Mucosa of descending colon (tissue), 3 donors: Measurements from ENCODE around the gene GPATCH1. TPM values are rescaled to one million over a fixed set of nuclear protein-coding genes. Genes with fewer than 3 reads are reported as not detected.

Source experiments
- ATAC-seq: fragments of 200-7000 bp; cut with Tn5 transposase; one replicate; pipeline ENCODE4 v1.9.1; 2020; ENCODE audit warnings: mild to moderate bottlenecking, moderate library complexity
- DNase-seq, 3 donors: peaks; one replicate each; pipeline ENCODE4 v3.0.0-alpha.2; 2020
- H3K36me3 ChIP-seq: fragments of 200-600 bp; one replicate; pipeline ENCODE4 v1.8.0; 2021; ENCODE audit warnings: low read depth, mild to moderate bottlenecking
- H3K4me1 ChIP-seq: fragments of 200-600 bp; one replicate; pipeline ENCODE4 v1.8.0; 2021; ENCODE audit warnings: low read depth, mild to moderate bottlenecking
- H3K4me3 ChIP-seq: fragments of 200-600 bp; one replicate; pipeline ENCODE4 v1.8.0; 2021; ENCODE audit warnings: mild to moderate bottlenecking
- H3K9me3 ChIP-seq: fragments of 200-600 bp; one replicate; pipeline ENCODE4 v1.8.0; 2021; ENCODE audit warnings: mild to moderate bottlenecking
- intact Hi-C, 2 donors: fragments of 100-400 bp; cut with DNase I in 1 of 2; cut with micrococcal nuclease in 1 of 2; formaldehyde crosslinking; loops; one replicate each; pipeline versions ENCODE4 v1.11.0 to v1.11.1; 2022; cut with DNase I, micrococcal nuclease
- total RNA-seq, 3 donors: library from RNA; stranded (reverse); fragmentation: NEBNext Ultra II Directional in 2 of 3; extraction: Animal tissue kit (Norgen Biotek cat#: 25700) in 2 of 3; gene quantifications; one replicate each; pipeline versions ENCODE4 v1.2.1 to v1.2.4, GENCODE V29; 2021 to 2023
- TF ChIP-seq, protein P1 (sequence below): fragments of 200-600 bp; IDR thresholded peaks from one replicate; pipeline ENCODE4 v1.8.0; 2022; ENCODE audit warnings: antibody characterized with exemption, mild to moderate bottlenecking
- donor health status: DM: no; HTN: no; CAD: no; lungs with moderate emphysema.
- donor health status: DM: no; HTN: no; CAD: no.
- donor health status: DM: no; HTN: yes; CAD: no.

The GPATCH1 gene
- total RNA-seq, 3 donors from 2014 or later: 11.9 to 12.4 (median 11.9) TPM

DNA sequence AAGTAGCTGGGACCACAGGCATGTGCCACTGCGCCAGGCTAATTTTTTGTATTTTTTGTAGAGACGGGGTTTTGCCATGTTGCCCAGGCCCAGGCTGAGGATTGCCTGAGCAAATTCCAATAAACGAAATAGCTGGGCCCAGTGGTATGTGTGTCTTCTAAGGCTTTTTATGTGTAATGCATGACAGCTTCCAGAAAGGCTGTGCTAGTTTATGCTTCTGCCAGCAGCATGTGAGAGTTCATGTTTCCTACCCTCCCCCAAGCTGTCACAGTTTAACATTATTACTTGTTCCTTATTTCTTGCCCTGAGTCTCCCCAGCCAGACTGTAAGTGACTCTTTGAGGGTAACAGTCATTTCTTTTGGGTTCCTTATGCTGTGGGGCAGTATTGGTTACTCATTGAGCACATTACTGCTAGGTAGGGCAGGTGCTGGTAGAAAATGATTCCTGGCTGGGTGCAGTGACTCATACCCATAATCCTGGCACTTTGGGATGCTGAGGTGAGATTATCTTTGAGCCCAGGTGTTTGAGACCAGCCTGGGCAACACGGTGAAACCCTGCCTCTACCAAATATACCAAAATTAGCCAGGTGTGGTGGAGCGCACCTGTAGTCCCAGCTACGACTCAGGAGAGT, 13.6 kb downstream of the GPATCH1 start:
- Histone ChIP-seq H3K9me3 (no peaks in the 10 kb centered on the region), H3K4me3 (no peak overlapping the region), H3K4me1 (no peaks in the 10 kb centered on the region), H3K36me3 (peaks cover 8% of the 10 kb centered on the region)
- ATAC-seq: peak; percentile 89
- intact Hi-C loops: no loop called here
- no peak for DNase-seq
- TF ChIP-seq, protein P1, sequence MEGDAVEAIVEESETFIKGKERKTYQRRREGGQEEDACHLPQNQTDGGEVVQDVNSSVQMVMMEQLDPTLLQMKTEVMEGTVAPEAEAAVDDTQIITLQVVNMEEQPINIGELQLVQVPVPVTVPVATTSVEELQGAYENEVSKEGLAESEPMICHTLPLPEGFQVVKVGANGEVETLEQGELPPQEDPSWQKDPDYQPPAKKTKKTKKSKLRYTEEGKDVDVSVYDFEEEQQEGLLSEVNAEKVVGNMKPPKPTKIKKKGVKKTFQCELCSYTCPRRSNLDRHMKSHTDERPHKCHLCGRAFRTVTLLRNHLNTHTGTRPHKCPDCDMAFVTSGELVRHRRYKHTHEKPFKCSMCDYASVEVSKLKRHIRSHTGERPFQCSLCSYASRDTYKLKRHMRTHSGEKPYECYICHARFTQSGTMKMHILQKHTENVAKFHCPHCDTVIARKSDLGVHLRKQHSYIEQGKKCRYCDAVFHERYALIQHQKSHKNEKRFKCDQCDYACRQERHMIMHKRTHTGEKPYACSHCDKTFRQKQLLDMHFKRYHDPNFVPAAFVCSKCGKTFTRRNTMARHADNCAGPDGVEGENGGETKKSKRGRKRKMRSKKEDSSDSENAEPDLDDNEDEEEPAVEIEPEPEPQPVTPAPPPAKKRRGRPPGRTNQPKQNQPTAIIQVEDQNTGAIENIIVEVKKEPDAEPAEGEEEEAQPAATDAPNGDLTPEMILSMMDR: no peak

DNA sequence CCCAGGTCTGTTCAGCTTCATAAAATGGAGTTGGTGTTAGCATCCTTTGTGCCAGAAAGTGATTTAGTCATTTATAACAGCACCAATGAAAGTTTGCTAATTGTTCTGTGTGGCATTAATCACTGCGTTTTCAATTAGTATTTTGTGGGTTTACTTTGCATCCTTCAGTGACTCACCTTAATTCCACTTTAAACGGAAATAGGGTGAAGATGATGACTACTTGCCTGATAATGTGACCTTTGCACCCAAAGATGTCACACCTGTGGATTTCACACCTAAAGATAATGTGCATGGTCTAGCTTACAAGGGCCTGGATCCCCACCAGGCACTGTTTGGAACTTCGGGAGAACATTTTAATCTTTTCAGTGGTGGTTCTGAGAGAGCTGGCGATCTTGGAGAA, 15.0 kb downstream of the GPATCH1 start:
- Histone ChIP-seq H3K4me1 (no peaks in the 10 kb centered on the region), H3K4me3 (no peak overlapping the region), H3K36me3 (peaks cover 8% of the 10 kb centered on the region), H3K9me3 (no peaks in the 10 kb centered on the region)
- DNase-seq: no peak
- peak; percentile 45 for ATAC-seq
- TF ChIP-seq, protein P1: no peak
- intact Hi-C loops: no loop called here

DNA sequence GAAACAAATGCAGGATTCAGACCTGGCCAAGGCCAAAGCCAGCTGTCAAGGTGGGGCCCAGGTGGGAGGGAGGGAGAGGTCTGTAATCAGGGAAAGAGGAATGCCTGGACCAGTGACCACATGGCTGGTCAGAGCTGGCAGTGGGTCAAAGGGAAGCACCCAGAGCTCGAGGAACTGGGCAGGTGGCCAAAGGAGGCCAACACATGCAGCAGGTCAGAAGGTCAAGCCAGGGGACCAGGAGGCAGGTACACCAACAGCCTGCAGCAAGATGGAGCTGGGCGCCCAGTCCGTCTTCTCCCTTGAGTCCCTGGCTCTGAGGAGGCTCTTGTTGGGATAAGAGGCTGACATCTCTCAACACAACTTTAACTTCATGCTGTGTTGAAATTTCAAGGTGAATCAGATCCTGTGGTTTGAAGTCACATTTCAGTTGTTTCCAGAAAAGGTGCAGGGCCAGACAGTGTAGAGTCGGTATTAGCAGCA, 17.1 kb downstream of the GPATCH1 start:
- peak; percentile 33 to 62 (median 46) for DNase-seq
- peaks cover 8% of the 10 kb centered on the region for H3K36me3 ChIP-seq
- H3K9me3 ChIP-seq: no peaks in the 10 kb centered on the region
- no peak overlapping the region for H3K4me3 ChIP-seq
- intact Hi-C loops: no loop called here
- no peak for ATAC-seq
- H3K4me1 ChIP-seq: no peaks in the 10 kb centered on the region
- TF ChIP-seq, protein P1: no peak

DNA sequence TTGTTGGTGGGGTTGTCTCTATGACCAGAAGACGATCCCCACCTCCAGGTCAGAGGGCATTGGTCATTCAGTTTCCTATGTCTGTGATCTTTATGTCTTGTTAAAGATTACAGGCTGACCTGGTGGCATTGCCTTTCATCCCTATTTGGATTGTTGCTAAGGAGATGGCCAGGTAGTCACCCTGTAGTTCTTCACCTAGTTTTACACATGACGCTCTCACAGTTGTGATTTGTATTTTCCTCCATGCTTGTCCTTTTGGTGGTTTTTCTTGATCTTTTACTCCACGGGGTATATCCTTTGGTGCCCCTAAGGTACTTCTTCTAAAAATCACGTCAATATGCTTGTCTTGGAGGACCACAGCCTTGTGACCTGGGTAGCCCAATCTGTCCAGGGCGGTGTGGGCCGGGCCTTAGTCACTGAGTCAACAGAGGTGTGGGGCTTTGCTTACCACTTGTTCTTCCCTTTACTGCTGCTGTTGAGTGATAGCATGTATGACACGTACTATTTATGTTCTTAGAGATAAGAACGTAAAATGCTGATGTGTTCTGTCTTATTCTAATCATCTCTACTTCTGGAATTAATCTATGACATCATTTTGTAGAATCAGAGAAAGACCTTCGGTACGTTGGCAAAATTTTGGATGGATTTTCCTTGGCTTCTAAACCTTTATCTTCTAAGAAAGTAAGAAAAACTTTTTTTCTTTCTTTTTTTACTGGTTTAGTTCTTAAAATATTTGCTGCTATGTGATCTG, 20.1 kb downstream of the GPATCH1 start:
- no peak overlapping the region for H3K4me3 ChIP-seq
- no peaks in the 10 kb centered on the region for H3K4me1 ChIP-seq
- no peaks in the 10 kb centered on the region for H3K9me3 ChIP-seq
- DNase-seq (peak; percentile 80 to 84 (median 83)), ATAC-seq (peak; percentile 99)
- TF ChIP-seq, protein P1: no peak
- intact Hi-C loops: no loop called here
- peaks cover 8% of the 10 kb centered on the region for H3K36me3 ChIP-seq

DNA sequence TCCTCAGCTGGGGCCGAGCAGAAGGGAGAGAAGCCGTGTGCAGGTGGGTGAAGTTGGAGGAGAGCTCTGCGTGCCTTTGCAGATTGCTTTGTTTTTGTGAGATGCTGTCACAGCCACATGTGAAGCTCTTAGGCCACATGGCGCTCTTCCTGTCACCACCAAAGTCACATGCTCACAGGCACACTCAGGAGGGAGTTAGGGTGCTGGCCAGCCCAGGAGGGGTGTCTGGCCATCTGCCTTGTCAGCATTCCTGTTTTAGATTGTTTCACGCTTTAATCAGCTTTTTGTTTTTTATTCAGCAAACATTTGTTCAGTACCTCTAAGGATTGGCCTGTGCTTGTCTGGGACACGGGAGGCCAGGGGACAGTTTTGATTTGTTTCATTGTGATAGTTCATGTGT, 21.9 kb downstream of the GPATCH1 start:
- H3K9me3 ChIP-seq: no peaks in the 10 kb centered on the region
- DNase-seq: no peak
- H3K4me3 ChIP-seq: no peak overlapping the region
- no peaks in the 10 kb centered on the region for H3K4me1 ChIP-seq
- peaks cover 7% of the 10 kb centered on the region for H3K36me3 ChIP-seq
- TF ChIP-seq, protein P1: no peak
- no peak for ATAC-seq
- intact Hi-C loops: no loop called here
